ENCODE results near the gene PRCD.

Gene PRCD

DNA sequence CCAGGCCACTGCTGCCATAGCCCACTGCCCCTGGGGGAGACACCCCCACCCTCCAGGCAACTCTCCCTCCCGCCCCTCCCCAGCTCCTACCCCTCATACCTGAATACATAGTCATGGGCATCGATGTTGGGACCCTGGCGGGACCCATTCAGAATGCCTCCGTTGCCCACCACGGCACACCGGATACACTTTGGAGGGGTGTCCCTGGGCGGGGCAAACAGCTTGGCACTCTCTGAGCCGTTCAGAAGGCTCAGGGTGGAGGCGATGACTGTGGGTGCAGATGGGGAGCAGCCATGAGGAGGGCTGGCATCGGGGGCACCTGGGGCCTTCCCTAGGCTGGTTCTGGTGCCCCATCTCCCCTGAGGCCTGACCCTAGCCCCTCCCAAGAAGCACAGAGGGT is 33.3 kb downstream of the PRCD start:
- Histone ChIP-seq H3K27ac (ENCODE audit: low read length) (no peak overlapping the region), H3K9me3 (ENCODE audit: insufficient read depth, low read depth, low read length) (no peaks in the 10 kb centered on the region), H3K36me3 (ENCODE audit: insufficient read depth, low read depth, low read length) (no peaks in the 10 kb centered on the region), H3K9ac (ENCODE audit: low read depth, low read length) (no peak overlapping the region), H3K4me3 (ENCODE audit: low read length) (no peak overlapping the region), H3K4me1 (ENCODE audit: insufficient read depth, low read length) (peaks cover 3% of the 10 kb centered on the region; the same call in 1 of the 2 replicates), H3K27me3 (ENCODE audit: insufficient read depth, low read length) (peaks cover 4% of the 10 kb centered on the region; the same call in 1 of the 2 replicates)

DNA sequence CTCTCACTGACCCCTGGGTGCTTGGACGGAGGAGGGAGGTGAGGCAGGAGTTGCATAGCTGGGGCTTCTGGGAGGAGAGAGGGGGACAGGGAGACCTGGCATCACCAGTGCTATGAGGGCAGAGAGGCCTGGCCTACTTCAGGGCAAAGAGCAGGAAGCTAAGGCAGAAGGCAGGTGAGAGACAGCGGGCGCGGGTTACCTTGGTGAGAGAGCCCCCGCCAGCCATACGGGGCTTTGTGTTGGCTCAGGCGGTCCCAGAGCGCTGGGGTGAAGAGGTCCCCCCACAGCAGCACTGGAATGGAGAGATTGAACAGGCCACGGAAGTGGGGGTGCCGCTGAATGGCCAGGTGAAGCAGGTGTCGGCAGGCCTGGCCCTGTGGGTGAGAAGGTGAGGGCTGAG is 34.3 kb downstream of the PRCD start:
- H3K27me3 ChIP-seq (ENCODE audit: insufficient read depth, low read length), result peaks cover 12% of the 10 kb centered on the region; the same call in 1 of the 2 replicates
- H3K9me3 ChIP-seq (ENCODE audit: insufficient read depth, low read depth, low read length), result no peaks in the 10 kb centered on the region
- H3K4me1 ChIP-seq (ENCODE audit: insufficient read depth, low read length), result no peaks in the 10 kb centered on the region
- no peaks in the 10 kb centered on the region for H3K36me3 ChIP-seq (ENCODE audit: insufficient read depth, low read depth, low read length)
- no peak overlapping the region for H3K4me3 ChIP-seq (ENCODE audit: low read length)
- no peak overlapping the region for H3K27ac ChIP-seq (ENCODE audit: low read length)
- H3K9ac ChIP-seq (ENCODE audit: low read depth, low read length), result no peak overlapping the region

DNA sequence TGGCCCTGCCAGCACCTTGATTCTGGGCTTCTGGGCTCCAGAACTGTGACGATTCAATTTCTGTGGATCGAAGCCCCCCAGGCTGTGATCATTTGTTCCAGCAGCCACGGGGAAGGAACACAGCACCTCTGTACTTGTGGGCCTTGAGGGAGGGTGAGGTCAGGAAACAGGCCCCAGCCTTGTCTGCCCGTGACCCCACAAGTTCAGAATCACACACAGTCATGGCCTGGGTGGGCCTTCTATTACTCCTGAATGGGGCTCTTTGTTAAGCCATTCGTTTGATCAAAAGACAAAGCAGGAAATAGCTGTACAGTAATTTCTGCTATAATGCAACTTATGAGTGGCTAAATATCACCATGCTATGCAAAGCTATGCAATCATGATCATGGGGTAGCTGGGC is 35.7 kb downstream of the PRCD start:
- Histone ChIP-seq H3K36me3 (ENCODE audit: insufficient read depth, low read depth, low read length) (no peaks in the 10 kb centered on the region), H3K9me3 (ENCODE audit: insufficient read depth, low read depth, low read length) (no peaks in the 10 kb centered on the region), H3K27me3 (ENCODE audit: insufficient read depth, low read length) (peaks cover 19% of the 10 kb centered on the region; the same call in 1 of the 2 replicates), H3K9ac (ENCODE audit: low read depth, low read length) (no peak overlapping the region), H3K4me1 (ENCODE audit: insufficient read depth, low read length) (no peaks in the 10 kb centered on the region), H3K27ac (ENCODE audit: low read length) (no peak overlapping the region), H3K4me3 (ENCODE audit: low read length) (no peak overlapping the region)

DNA sequence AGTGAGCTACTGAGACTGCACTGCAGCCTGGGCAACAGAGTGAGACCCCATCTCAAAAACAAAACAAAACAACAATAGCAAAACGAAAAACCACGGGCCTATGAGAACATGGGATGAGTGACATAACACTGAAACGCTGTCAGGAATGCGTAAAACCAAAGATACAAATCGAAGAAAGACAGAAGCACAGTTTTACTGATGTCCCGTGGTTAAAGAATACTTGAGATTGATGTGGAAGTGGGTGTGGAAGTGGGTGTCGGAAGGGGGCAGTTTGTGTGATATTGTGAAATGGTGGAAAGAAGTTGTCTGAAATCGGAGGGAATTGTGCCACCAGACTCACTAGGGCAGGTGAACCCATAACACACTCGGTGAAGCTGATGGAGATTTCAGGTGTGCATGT is 36.3 kb downstream of the PRCD start:
- H3K4me1 ChIP-seq (ENCODE audit: insufficient read depth, low read length), result 0 out of 2 replicates have a peak, but pooled peaks cover 4% of the 10 kb centered on the region
- no peak overlapping the region for H3K9ac ChIP-seq (ENCODE audit: low read depth, low read length)
- no peaks in the 10 kb centered on the region for H3K9me3 ChIP-seq (ENCODE audit: insufficient read depth, low read depth, low read length)
- H3K4me3 ChIP-seq (ENCODE audit: low read length), result no peak overlapping the region
- H3K36me3 ChIP-seq (ENCODE audit: insufficient read depth, low read depth, low read length), result no peaks in the 10 kb centered on the region
- peaks cover 23% of the 10 kb centered on the region; the same call in 1 of the 2 replicates for H3K27me3 ChIP-seq (ENCODE audit: insufficient read depth, low read length)
- no peak overlapping the region for H3K27ac ChIP-seq (ENCODE audit: low read length)

DNA sequence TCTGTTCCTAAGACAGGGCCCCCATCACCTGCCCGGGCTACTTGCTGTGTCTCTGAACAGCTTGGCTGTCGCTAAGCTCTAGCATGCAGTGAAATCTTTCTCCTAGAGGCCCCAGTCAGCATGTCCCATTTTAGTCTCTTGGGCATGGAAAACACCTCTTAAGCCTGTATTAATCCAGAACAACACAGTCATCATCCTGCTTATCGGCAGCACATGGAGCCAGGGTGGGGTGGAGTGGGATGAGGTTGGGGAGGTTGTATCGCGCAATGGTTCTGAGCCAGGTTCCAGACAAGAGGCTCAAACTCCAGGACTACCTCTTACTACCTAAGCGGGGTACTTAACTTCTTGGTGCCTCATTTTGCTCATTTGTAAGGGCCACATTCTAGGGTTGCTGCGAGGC is 38.0 kb downstream of the PRCD start:
- no peaks in the 10 kb centered on the region for H3K9me3 ChIP-seq (ENCODE audit: insufficient read depth, low read depth, low read length)
- H3K27ac ChIP-seq (ENCODE audit: low read length), result no peak overlapping the region
- H3K4me3 ChIP-seq (ENCODE audit: low read length), result no peak overlapping the region
- H3K36me3 ChIP-seq (ENCODE audit: insufficient read depth, low read depth, low read length), result no peaks in the 10 kb centered on the region
- H3K27me3 ChIP-seq (ENCODE audit: insufficient read depth, low read length), result peaks cover 31% of the 10 kb centered on the region
- H3K4me1 ChIP-seq (ENCODE audit: insufficient read depth, low read length), result 0 out of 2 replicates have a peak, but pooled peaks cover 4% of the 10 kb centered on the region
- no peak overlapping the region for H3K9ac ChIP-seq (ENCODE audit: low read depth, low read length)

DNA sequence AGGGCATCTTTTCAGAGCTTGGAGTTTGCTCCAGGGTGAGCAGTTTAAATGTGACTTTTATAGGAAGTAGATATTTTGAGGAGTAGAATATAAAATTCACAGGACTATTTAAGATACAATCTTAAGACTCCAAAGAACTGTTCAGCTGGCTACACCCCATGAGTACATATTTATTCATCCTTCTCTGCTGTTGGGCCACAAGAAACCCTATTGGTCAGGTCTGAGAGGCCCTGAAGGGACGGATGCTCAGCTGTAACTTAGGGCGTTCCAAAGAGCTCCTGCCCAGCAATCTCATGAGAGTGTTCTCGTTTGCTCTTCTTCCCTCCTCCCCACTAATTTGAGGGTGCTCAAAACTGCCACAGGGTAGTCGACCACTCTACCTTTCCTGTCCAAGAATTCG is 38.5 kb downstream of the PRCD start:
- Histone ChIP-seq H3K4me3 (ENCODE audit: low read length) (no peak overlapping the region), H3K4me1 (ENCODE audit: insufficient read depth, low read length) (0 out of 2 replicates have a peak, but pooled peaks cover 4% of the 10 kb centered on the region), H3K27me3 (ENCODE audit: insufficient read depth, low read length) (peaks cover 36% of the 10 kb centered on the region), H3K36me3 (ENCODE audit: insufficient read depth, low read depth, low read length) (no peaks in the 10 kb centered on the region), H3K9me3 (ENCODE audit: insufficient read depth, low read depth, low read length) (no peaks in the 10 kb centered on the region), H3K9ac (ENCODE audit: low read depth, low read length) (no peak overlapping the region), H3K27ac (ENCODE audit: low read length) (no peak overlapping the region)

DNA sequence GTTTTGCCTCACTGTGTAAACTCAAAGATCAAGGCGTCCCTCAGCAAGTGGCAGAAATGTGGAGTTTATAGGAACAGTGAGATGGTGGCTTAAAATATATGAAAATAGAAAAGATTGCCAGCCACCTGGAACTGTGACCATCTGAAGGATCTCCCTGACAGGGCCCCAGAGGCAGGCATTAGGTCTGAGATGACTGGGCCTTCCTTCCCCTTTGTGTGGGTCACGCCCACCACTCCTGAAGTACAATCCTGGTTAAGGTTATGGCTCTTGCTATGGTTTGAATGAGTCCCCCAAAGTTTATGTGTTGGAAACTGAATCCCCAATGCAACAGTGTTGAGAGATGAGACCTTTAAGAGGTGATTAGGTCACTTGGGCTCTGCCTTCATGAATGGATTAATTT is 39.4 kb downstream of the PRCD start:
- H3K4me3 ChIP-seq (ENCODE audit: low read length), result no peak overlapping the region
- no peak overlapping the region for H3K9ac ChIP-seq (ENCODE audit: low read depth, low read length)
- H3K4me1 ChIP-seq (ENCODE audit: insufficient read depth, low read length), result 0 out of 2 replicates have a peak, but pooled peaks cover 4% of the 10 kb centered on the region
- no peak overlapping the region for H3K27ac ChIP-seq (ENCODE audit: low read length)
- H3K27me3 ChIP-seq (ENCODE audit: insufficient read depth, low read length), result peaks cover 45% of the 10 kb centered on the region
- no peaks in the 10 kb centered on the region for H3K36me3 ChIP-seq (ENCODE audit: insufficient read depth, low read depth, low read length)
- no peaks in the 10 kb centered on the region for H3K9me3 ChIP-seq (ENCODE audit: insufficient read depth, low read depth, low read length)

DNA sequence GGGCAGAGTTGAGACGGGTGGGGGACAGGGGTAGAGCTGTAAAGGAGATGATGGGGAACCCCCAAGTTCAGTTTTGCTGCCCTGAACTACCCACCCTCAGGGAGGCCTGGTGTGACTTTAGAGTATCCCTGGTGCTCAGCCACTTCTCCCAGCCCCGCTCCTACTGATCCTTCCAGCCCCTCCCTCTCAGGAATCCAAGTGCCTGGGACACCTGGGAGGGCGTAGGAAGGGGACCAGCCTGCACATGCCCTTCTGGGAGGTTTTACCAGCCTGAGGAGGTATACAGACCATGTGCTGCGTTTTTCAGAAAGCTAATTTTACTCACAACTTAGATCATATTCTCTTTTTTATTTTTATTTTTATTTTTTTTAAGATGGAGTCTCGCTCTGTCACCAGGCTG is 41.7 kb downstream of the PRCD start:
- Histone ChIP-seq H3K9me3 (ENCODE audit: insufficient read depth, low read depth, low read length) (no peaks in the 10 kb centered on the region), H3K36me3 (ENCODE audit: insufficient read depth, low read depth, low read length) (no peaks in the 10 kb centered on the region), H3K27me3 (ENCODE audit: insufficient read depth, low read length) (peaks cover 68% of the 10 kb centered on the region), H3K9ac (ENCODE audit: low read depth, low read length) (no peak overlapping the region), H3K4me3 (ENCODE audit: low read length) (no peak overlapping the region), H3K4me1 (ENCODE audit: insufficient read depth, low read length) (0 out of 2 replicates have a peak, but pooled peaks cover 4% of the 10 kb centered on the region), H3K27ac (ENCODE audit: low read length) (no peak overlapping the region)

DNA sequence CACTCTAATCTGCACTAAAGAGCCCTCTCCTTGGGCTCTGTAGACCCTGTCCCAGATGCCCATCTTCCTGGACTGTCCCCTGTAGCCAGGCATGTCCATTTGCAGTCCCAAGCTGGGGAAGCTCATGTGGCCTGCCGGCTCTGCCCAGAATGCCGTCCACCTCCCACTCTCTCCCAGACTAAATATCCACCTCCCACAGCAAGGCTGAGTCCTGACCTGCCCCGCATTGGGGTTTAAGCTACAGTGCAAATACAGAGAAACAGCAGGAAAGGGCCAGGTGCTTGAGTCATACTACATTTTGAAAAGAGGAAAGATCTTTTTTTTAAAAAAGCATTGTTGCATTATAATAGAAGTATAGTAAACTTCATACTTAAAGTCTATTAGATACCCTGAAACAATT is 42.8 kb downstream of the PRCD start:
- Histone ChIP-seq H3K4me3 (ENCODE audit: low read length) (no peak overlapping the region), H3K4me1 (ENCODE audit: insufficient read depth, low read length) (0 out of 2 replicates have a peak, but pooled peaks cover 4% of the 10 kb centered on the region), H3K27ac (ENCODE audit: low read length) (no peak overlapping the region), H3K27me3 (ENCODE audit: insufficient read depth, low read length) (peaks cover 79% of the 10 kb centered on the region), H3K36me3 (ENCODE audit: insufficient read depth, low read depth, low read length) (no peaks in the 10 kb centered on the region), H3K9ac (ENCODE audit: low read depth, low read length) (no peak overlapping the region), H3K9me3 (ENCODE audit: insufficient read depth, low read depth, low read length) (no peaks in the 10 kb centered on the region)

DNA sequence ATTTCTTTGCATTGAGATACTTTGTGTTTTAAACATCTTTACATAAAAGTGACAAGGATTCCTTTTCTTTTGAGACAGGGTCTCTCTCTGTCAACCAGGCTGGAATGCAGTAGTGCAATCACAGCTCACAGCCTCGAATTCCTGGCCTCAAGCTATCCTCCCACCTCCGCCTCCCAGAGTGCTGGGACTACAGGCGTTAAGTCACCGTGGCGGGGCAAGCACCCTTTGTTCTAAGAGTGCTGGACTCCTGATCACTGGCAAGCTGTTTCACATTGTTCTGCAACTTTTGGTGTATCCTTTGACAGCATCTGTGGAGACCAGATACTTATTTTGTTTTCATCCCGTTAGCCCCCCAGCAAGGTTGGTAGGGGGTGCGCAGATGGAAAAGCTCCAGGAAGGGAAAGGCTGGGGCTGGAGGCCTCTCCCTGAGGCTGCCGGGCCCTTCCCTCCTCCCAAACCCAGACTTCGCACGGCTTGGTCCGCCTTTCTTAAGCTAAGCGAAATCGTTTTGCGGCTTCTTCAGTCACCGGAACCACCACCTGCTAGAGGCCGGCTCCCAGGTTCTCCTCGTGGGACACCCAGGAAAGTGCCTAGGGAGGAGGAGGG is 44.7 kb downstream of the PRCD start:
- Histone ChIP-seq H3K27me3 (ENCODE audit: insufficient read depth, low read length) (peaks cover 79% of the 10 kb centered on the region), H3K9me3 (ENCODE audit: insufficient read depth, low read depth, low read length) (no peaks in the 10 kb centered on the region), H3K4me1 (ENCODE audit: insufficient read depth, low read length) (0 out of 2 replicates have a peak, but pooled peaks cover 4% of the 10 kb centered on the region), H3K27ac (ENCODE audit: low read length) (no peak overlapping the region), H3K4me3 (ENCODE audit: low read length) (peak overlapping the region; percentile 68), H3K9ac (ENCODE audit: low read depth, low read length) (peak overlapping the region; percentile 41; the same call in 1 of the 2 replicates), H3K36me3 (ENCODE audit: insufficient read depth, low read depth, low read length) (no peaks in the 10 kb centered on the region)

DNA sequence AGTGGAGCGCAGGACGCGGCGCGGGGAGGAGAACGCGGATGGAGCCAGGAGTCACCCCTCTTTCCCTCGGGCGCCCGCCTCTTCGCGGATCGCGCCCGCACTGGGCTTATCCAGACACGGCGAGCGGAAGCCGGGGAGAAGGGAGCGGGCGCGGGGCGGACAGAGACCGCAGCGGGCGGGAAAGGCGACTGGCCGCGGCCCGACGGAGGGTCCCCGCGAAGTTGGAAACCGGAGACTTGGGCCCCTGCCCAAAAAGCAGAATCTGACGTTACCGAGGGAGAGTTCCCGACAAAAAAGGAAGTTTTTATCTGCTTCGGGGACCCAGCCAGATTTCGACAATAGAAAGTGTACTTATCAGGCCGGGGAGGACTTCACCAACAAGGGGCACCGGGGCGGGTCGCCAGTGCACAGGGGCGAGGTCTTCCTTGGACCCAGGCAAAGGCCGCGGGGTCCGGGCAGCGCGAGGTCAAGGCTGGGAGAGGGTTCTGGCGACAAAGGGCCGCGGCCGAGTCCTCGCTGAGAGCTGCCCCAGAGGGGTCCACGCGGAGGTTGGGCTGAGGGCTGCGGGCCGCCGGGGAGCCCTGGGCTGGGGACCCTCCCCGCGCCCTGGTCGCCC is 45.3 kb downstream of the PRCD start:
- H3K9me3 ChIP-seq (ENCODE audit: insufficient read depth, low read depth, low read length), result no peaks in the 10 kb centered on the region
- peak overlapping the region; percentile 68 for H3K4me3 ChIP-seq (ENCODE audit: low read length)
- H3K4me1 ChIP-seq (ENCODE audit: insufficient read depth, low read length), result 0 out of 2 replicates have a peak, but pooled peaks cover 4% of the 10 kb centered on the region
- H3K36me3 ChIP-seq (ENCODE audit: insufficient read depth, low read depth, low read length), result no peaks in the 10 kb centered on the region
- H3K9ac ChIP-seq (ENCODE audit: low read depth, low read length), result peak overlapping the region; percentile 41; the same call in 1 of the 2 replicates
- no peak overlapping the region for H3K27ac ChIP-seq (ENCODE audit: low read length)
- H3K27me3 ChIP-seq (ENCODE audit: insufficient read depth, low read length), result peaks cover 78% of the 10 kb centered on the region
